Neural progenitor cell (in vitro differentiated cells): ENCODE measurements around the gene PRODH2.

Experiments
- EZH2phosphoT487 ChIP-seq: fragments of 200-600 bp; sonication (generic); IDR thresholded peaks from 2 replicates; pipeline ENCODE4 v1.6.1; 2017; ENCODE audit warnings: antibody characterized with exemption
- TF ChIP-seq, protein P1 (sequence below): fragments of 200-600 bp; sonication (generic); IDR thresholded peaks from 2 replicates; pipeline ENCODE4 v1.5.1; 2017; ENCODE audit warnings: antibody characterized with exemption, mild to moderate bottlenecking

- TF ChIP-seq, protein P1, sequence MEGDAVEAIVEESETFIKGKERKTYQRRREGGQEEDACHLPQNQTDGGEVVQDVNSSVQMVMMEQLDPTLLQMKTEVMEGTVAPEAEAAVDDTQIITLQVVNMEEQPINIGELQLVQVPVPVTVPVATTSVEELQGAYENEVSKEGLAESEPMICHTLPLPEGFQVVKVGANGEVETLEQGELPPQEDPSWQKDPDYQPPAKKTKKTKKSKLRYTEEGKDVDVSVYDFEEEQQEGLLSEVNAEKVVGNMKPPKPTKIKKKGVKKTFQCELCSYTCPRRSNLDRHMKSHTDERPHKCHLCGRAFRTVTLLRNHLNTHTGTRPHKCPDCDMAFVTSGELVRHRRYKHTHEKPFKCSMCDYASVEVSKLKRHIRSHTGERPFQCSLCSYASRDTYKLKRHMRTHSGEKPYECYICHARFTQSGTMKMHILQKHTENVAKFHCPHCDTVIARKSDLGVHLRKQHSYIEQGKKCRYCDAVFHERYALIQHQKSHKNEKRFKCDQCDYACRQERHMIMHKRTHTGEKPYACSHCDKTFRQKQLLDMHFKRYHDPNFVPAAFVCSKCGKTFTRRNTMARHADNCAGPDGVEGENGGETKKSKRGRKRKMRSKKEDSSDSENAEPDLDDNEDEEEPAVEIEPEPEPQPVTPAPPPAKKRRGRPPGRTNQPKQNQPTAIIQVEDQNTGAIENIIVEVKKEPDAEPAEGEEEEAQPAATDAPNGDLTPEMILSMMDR, result no peak
- TF ChIP-seq EZH2phosphoT487, result no peak
These were observed 30.1 kb upstream of the PRODH2 start for GRCh38 chr19:35842666-35843272.
